ENCODE results near the gene SPEG. TPM values are rescaled to one million over a fixed set of nuclear protein-coding genes. Genes with fewer than 3 reads are reported as not detected.

The SPEG gene
- total and polyA plus RNA-seq, 9 donors = 66.5 to 177 (median 146) TPM

DNA sequence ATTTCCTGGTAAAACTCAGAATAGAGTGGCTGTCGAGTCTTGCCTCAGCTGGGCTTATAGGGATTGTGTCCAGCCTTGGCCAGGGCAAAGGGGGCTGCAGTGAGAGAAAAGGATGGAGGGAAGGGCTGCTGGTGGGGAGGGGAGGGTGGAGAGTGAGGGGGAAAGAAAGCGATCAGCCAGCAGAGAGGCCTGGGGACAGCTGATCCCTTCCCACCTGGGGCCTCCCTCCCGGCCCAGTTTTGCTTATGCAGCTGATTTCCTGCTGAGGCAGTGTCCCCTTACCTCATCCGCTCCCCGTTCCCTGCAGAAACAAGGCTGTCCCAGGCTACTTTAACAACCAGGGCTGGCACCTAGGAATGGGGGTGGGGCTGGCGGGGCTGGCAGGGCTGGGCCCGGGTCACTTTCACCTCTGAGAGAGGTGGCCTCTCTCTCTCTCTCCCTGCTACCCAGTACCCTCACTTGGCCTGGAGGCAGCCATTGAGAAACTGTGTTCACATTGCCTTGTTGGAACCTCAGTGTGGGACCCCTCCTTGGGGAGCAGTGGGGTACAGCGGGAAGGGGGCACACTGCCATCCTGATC, 51.8 kb downstream of the SPEG start:
- peak; percentile 43 for DNase-seq

DNA sequence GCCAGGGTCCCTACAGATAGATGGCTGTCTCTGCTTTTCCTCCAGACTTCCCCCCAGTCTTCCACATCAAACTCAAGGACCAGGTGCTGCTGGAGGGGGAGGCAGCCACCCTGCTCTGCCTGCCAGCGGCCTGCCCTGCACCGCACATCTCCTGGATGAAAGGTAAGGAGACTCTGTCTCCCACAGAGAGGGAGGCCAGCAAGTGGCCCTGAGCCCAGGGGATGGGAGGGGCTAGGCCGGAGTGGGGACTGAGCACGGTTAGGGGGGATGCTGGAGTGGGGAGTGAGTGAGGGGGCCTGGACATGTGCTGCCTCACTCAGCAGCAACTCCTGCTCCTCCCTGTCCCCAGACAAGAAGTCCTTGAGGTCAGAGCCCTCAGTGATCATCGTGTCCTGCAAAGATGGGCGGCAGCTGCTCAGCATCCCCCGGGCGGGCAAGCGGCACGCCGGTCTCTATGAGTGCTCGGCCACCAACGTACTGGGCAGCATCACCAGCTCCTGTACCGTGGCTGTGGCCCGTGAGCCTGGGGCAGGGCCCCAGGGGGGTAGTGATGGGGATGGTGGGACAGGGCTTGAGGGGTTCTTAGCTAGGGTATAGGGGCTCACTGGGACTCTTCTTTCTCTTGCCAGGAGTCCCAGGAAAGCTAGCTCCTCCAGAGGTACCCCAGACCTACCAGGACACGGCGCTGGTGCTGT, 53.7 kb downstream of the SPEG start:
- Histone ChIP-seq H3K9me3 (replicated peaks; ENCODE audit: control insufficient read depth, low read depth, low read length) (no peaks in the 10 kb centered on the region), H3K4me3 (ENCODE audit: low read length) (no peak overlapping the region), H3K27ac (ENCODE audit: low read length) (no peak overlapping the region), H3K4me1 (ENCODE audit: control insufficient read depth, insufficient read depth, low read length) (peaks cover 33% of the 10 kb centered on the region), H3K27me3 (ENCODE audit: control insufficient read depth, insufficient read depth, low read length) (peaks cover 37% of the 10 kb centered on the region), H3K36me3 (ENCODE audit: control insufficient read depth, insufficient read depth, low read length) (peaks cover 53% of the 10 kb centered on the region)
- DNase-seq = no peak
- WGBS (ENCODE audit: insufficient coverage) = 87% methylated on average over 15 of the region's 17 CpGs

More for the DNA sequence above, 51.8 kb downstream of the SPEG start:
- Histone ChIP-seq H3K4me1 (ENCODE audit: control insufficient read depth, insufficient read depth, low read length) (peaks cover 44% of the 10 kb centered on the region), H3K27me3 (ENCODE audit: control insufficient read depth, insufficient read depth, low read length) (peaks cover 46% of the 10 kb centered on the region), H3K36me3 (ENCODE audit: control insufficient read depth, insufficient read depth, low read length) (peaks cover 53% of the 10 kb centered on the region), H3K27ac (ENCODE audit: low read length) (no peak overlapping the region), H3K9me3 (replicated peaks; ENCODE audit: control insufficient read depth, low read depth, low read length) (no peaks in the 10 kb centered on the region), H3K4me3 (ENCODE audit: low read length) (no peak overlapping the region)
- no CpG with 5 or more reads among the region's 8 CpGs for WGBS (ENCODE audit: insufficient coverage)

DNA sequence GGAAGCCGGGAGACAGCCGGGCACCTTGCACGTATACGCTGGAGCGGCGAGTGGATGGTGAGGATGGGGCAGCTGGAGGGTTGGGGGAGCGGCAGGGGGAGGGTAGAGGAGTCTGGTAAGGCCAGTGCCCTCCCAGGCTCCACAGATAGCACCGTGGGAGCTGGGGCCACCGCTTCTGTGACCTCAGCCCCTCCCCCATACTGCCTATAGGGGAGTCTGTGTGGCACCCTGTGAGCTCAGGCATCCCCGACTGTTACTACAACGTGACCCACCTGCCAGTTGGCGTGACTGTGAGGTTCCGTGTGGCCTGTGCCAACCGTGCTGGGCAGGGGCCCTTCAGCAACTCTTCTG, 54.2 kb downstream of the SPEG start:
- no peaks in the 10 kb centered on the region for H3K9me3 ChIP-seq (replicated peaks; ENCODE audit: control insufficient read depth, low read depth, low read length)
- DNase-seq = no peak
- no peak overlapping the region for H3K4me3 ChIP-seq (ENCODE audit: low read length)
- H3K27me3 ChIP-seq (ENCODE audit: control insufficient read depth, insufficient read depth, low read length) = peaks cover 38% of the 10 kb centered on the region
- 98% methylated on average over 6 of the region's 14 CpGs for WGBS (ENCODE audit: insufficient coverage)
- no peak overlapping the region for H3K27ac ChIP-seq (ENCODE audit: low read length)
- peaks cover 55% of the 10 kb centered on the region for H3K36me3 ChIP-seq (ENCODE audit: control insufficient read depth, insufficient read depth, low read length)
- peaks cover 28% of the 10 kb centered on the region for H3K4me1 ChIP-seq (ENCODE audit: control insufficient read depth, insufficient read depth, low read length)

DNA sequence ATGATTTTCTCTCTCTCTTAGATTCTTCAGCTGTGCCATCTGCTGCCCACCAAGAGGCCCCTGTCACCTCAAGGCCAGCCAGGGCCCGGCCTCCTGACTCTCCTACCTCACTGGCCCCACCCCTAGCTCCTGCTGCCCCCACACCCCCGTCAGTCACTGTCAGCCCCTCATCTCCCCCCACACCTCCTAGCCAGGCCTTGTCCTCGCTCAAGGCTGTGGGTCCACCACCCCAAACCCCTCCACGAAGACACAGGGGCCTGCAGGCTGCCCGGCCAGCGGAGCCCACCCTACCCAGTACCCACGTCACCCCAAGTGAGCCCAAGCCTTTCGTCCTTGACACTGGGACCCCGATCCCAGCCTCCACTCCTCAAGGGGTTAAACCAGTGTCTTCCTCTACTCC, 54.7 kb downstream of the SPEG start:
- no peak for DNase-seq
- no peaks in the 10 kb centered on the region for H3K9me3 ChIP-seq (replicated peaks; ENCODE audit: control insufficient read depth, low read depth, low read length)
- H3K36me3 ChIP-seq (ENCODE audit: control insufficient read depth, insufficient read depth, low read length) = peaks cover 55% of the 10 kb centered on the region
- WGBS (ENCODE audit: insufficient coverage) = 92% methylated on average over 5 of the region's 9 CpGs
- peaks cover 25% of the 10 kb centered on the region for H3K4me1 ChIP-seq (ENCODE audit: control insufficient read depth, insufficient read depth, low read length)
- H3K4me3 ChIP-seq (ENCODE audit: low read length) = no peak overlapping the region
- H3K27me3 ChIP-seq (ENCODE audit: control insufficient read depth, insufficient read depth, low read length) = peaks cover 35% of the 10 kb centered on the region
- no peak overlapping the region for H3K27ac ChIP-seq (ENCODE audit: low read length)

DNA sequence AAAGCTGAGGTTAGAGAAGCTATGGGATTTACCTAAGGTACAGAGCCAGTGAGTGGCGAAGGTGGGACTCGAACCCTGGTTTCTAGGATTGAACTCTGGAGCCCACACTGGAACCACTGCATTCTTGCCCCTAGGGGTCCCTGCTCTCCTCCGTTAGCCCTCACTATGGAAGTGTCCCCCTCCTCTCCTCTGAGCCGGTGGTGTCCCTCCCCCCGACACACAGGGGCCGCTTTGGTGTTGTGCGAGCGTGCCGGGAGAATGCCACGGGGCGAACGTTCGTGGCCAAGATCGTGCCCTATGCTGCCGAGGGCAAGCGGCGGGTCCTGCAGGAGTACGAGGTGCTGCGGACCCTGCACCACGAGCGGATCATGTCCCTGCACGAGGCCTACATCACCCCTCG, 55.5 kb downstream of the SPEG start:
- no peak overlapping the region for H3K27ac ChIP-seq (ENCODE audit: low read length)
- 83% methylated on average over 22 of the region's 23 CpGs for WGBS (ENCODE audit: insufficient coverage)
- peaks cover 36% of the 10 kb centered on the region for H3K27me3 ChIP-seq (ENCODE audit: control insufficient read depth, insufficient read depth, low read length)
- H3K4me1 ChIP-seq (ENCODE audit: control insufficient read depth, insufficient read depth, low read length) = peaks cover 23% of the 10 kb centered on the region
- H3K36me3 ChIP-seq (ENCODE audit: control insufficient read depth, insufficient read depth, low read length) = peaks cover 55% of the 10 kb centered on the region
- DNase-seq = no peak
- no peak overlapping the region for H3K4me3 ChIP-seq (ENCODE audit: low read length)
- H3K9me3 ChIP-seq (replicated peaks; ENCODE audit: control insufficient read depth, low read depth, low read length) = no peaks in the 10 kb centered on the region

DNA sequence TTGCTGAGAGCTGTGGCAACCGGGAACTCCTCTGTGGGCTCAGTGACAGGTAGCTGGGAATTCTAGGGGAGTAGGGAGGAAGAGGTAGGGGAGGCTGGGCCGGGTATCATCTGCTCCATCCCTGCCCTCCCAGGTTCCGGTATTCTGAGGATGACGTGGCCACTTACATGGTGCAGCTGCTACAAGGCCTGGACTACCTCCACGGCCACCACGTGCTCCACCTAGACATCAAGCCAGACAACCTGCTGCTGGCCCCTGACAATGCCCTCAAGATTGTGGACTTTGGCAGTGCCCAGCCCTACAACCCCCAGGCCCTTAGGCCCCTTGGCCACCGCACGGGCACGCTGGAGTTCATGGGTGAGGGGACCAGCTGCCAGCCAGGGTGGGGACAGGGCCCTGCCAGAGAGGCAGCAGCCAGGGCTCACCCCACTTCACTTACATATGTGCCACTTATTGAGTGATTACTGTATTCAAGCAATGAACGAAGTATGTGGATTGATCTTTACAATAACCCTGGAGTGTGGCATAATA, 56.0 kb downstream of the SPEG start:
- Histone ChIP-seq H3K4me3 (ENCODE audit: low read length) (no peak overlapping the region), H3K9me3 (replicated peaks; ENCODE audit: control insufficient read depth, low read depth, low read length) (no peaks in the 10 kb centered on the region), H3K27ac (ENCODE audit: low read length) (no peak overlapping the region), H3K4me1 (ENCODE audit: control insufficient read depth, insufficient read depth, low read length) (peaks cover 24% of the 10 kb centered on the region), H3K36me3 (ENCODE audit: control insufficient read depth, insufficient read depth, low read length) (peaks cover 52% of the 10 kb centered on the region), H3K27me3 (ENCODE audit: control insufficient read depth, insufficient read depth, low read length) (peaks cover 36% of the 10 kb centered on the region)
- no peak for DNase-seq
- WGBS (ENCODE audit: insufficient coverage) = 82% methylated on average over 6 of the region's 10 CpGs

DNA sequence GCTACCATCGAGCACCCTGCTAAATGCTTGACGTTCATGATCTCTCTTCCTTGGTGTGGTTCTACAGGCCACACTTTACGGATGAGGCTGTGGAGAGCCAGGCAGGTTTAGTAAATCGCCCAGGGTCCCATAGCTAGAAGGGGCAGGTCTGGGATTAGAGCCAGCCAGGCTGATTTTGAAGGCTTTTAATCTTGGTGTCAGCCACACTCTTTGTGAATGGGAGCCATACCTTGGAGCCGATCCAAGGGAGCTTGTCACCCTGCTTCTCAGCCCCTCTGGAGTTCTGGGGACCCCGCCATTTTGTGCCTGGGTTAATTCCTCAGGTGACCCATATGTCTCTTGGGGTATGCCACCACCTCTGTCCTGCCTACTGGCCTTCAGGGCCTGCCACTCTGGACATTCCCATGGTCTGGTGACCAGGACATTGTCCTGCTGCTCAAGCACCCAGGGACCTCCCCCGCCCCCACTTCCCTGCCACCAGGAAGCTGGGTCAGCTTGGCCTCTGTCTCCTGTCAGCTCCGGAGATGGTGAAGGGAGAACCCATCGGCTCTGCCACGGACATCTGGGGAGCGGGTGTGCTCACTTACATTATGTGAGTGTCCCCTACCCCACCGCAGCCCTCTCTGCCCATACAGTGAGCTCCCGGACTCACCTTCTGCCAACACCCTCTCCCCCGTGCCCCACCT, 56.8 kb downstream of the SPEG start:
- H3K4me3 ChIP-seq (ENCODE audit: low read length) = no peak overlapping the region
- peaks cover 37% of the 10 kb centered on the region for H3K27me3 ChIP-seq (ENCODE audit: control insufficient read depth, insufficient read depth, low read length)
- WGBS (ENCODE audit: insufficient coverage) = 74% methylated on average over 9 of the region's 14 CpGs
- H3K27ac ChIP-seq (ENCODE audit: low read length) = no peak overlapping the region
- no peaks in the 10 kb centered on the region for H3K9me3 ChIP-seq (replicated peaks; ENCODE audit: control insufficient read depth, low read depth, low read length)
- peaks cover 24% of the 10 kb centered on the region for H3K4me1 ChIP-seq (ENCODE audit: control insufficient read depth, insufficient read depth, low read length)
- H3K36me3 ChIP-seq (ENCODE audit: control insufficient read depth, insufficient read depth, low read length) = peaks cover 51% of the 10 kb centered on the region
- DNase-seq = no peak

DNA sequence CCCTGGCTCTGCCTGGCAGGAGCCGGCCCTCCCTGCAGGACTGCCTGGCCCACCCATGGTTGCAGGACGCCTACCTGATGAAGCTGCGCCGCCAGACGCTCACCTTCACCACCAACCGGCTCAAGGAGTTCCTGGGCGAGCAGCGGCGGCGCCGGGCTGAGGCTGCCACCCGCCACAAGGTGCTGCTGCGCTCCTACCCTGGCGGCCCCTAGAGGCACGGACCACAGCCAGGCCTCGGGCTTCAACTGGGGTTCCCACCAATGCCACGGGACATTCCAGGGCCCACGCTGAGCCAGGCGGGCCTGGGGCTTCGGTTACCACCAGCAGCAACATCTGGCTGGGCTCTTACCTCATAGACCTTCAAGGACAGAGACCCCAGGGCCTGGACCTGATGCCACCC, 57.9 kb downstream of the SPEG start:
- Histone ChIP-seq H3K4me3 (ENCODE audit: low read length) (no peak overlapping the region), H3K27me3 (ENCODE audit: control insufficient read depth, insufficient read depth, low read length) (peaks cover 39% of the 10 kb centered on the region), H3K27ac (ENCODE audit: low read length) (no peak overlapping the region), H3K4me1 (ENCODE audit: control insufficient read depth, insufficient read depth, low read length) (peaks cover 31% of the 10 kb centered on the region), H3K36me3 (ENCODE audit: control insufficient read depth, insufficient read depth, low read length) (peaks cover 49% of the 10 kb centered on the region), H3K9me3 (replicated peaks; ENCODE audit: control insufficient read depth, low read depth, low read length) (no peaks in the 10 kb centered on the region)
- DNase-seq = no peak
- 52% methylated on average over 20 of the region's 20 CpGs for WGBS (ENCODE audit: insufficient coverage)

DNA sequence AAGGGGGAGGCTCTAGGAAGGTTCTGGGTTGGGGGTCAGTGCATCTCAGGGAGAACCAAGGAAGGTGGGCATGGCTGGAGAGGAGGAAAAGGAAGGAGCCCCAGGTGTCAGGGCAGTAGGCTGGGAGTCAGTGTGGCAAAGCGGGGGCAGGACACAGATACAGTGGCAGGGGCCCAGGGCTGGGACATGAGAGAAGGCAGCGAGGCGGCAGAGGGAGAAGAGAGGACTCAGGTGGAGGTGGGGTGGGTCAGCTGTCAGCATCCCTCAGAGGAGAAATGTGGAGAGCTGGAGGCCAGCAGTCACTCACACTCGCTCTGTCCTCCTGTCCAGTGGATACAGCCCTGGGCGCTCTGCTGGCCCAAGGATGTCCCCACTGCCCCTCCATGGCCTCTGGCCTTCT, 58.4 kb downstream of the SPEG start:
- peaks cover 48% of the 10 kb centered on the region for H3K36me3 ChIP-seq (ENCODE audit: control insufficient read depth, insufficient read depth, low read length)
- DNase-seq = no peak
- H3K27me3 ChIP-seq (ENCODE audit: control insufficient read depth, insufficient read depth, low read length) = peaks cover 44% of the 10 kb centered on the region
- no peak overlapping the region for H3K27ac ChIP-seq (ENCODE audit: low read length)
- H3K4me3 ChIP-seq (ENCODE audit: low read length) = no peak overlapping the region
- H3K4me1 ChIP-seq (ENCODE audit: control insufficient read depth, insufficient read depth, low read length) = peaks cover 36% of the 10 kb centered on the region
- 73% methylated on average over 3 of the region's 5 CpGs for WGBS (ENCODE audit: insufficient coverage)
- no peaks in the 10 kb centered on the region for H3K9me3 ChIP-seq (replicated peaks; ENCODE audit: control insufficient read depth, low read depth, low read length)

DNA sequence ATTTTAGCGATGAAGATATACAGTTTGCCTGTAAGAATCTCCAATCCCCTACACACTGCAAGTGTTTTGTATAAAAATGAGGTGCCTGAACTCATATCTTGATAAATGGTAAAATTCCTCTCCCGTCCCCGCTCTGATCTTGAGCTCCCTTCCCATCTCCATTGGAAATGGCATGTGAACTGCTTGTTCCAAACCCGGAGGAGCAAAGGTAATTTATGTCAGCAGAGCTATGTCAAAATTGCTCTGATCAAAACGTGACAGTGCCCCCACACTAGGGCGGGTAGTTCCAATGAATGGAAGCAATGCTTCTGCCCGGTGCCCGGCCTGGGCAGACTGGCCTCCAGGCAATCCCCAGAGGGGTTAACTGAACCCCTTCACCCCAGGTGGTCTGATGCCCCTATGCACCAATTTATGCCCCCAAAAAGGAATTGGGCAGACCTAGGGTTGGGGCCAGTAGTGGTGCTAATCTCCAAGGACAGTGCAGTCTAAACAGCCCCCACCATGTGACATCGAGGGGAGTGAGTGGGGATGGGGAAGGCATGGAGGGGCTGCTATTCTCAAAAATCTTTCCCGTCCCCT, 60.4 kb downstream of the SPEG start:
- Histone ChIP-seq H3K27ac (ENCODE audit: low read length) (no peak overlapping the region), H3K36me3 (ENCODE audit: control insufficient read depth, insufficient read depth, low read length) (peaks cover 30% of the 10 kb centered on the region), H3K27me3 (ENCODE audit: control insufficient read depth, insufficient read depth, low read length) (peaks cover 44% of the 10 kb centered on the region), H3K9me3 (replicated peaks; ENCODE audit: control insufficient read depth, low read depth, low read length) (no peaks in the 10 kb centered on the region), H3K4me3 (ENCODE audit: low read length) (no peak overlapping the region), H3K4me1 (ENCODE audit: control insufficient read depth, insufficient read depth, low read length) (peaks cover 49% of the 10 kb centered on the region)
- no peak for DNase-seq
- 13% methylated on average over 4 of the region's 10 CpGs for WGBS (ENCODE audit: insufficient coverage)

Measured in muscle of leg (tissue), 11 donors.